AG04449 (cell line): ENCODE data around the gene ROS1.
"Not testable (repeated sequence)": the region's sequence is repeated elsewhere in the genome, so short reads cannot be mapped to it uniquely, and the experiment has no call there.

Experiments used
- CTCF ChIA-PET: fragments of 350-600 bp; formaldehyde crosslinking; extraction: SDS; loops from one replicate; lab custom pipeline; 2021; ENCODE audit warnings: antibody characterized with exemption; lab: Yijun Ruan, JAX
- POLR2A ChIA-PET: fragments of 400-600, 350-600 bp; formaldehyde crosslinking; extraction: SDS; loops from one replicate; lab custom pipeline; 2020; ENCODE audit warnings: antibody characterized with exemption, inconsistent platforms; lab: Yijun Ruan, JAX
- DNase-seq: peaks from one replicate; pipeline ENCODE4 v3.0.0-alpha.2; 2010; ENCODE audit warnings: low read depth, low spot score
- H3K4me3 ChIP-seq: 2 replicates; pipeline ENCODE4 v1.5.1; 2011; ENCODE audit warnings: low read depth, mild to moderate bottlenecking, control low read depth, low read length
- CTCF ChIP-seq: IDR thresholded peaks from one replicate; pipeline ENCODE4 v1.5.1; 2011; ENCODE audit warnings: mild to moderate bottlenecking, moderate library complexity, low read length, control low read depth, inconsistent platforms; ENCODE audit not compliant: insufficient read depth; ENCODE audit errors: missing control alignments

The ROS1 gene

GRCh38 chr6:117425431-117426153 lies at the start of gene ROS1:
Gene ROS1 (minus strand): TSS chr6:117425942. CDS start chr6:117425656, 286 bp downstream.
- H3K4me3 ChIP-seq = no peak within 1 kb of the TSS
- no peak for TF ChIP-seq CTCF
- CTCF ChIA-PET = interaction anchor here (0.8 to 1.3 kb wide), 5 partner anchors 11 to 248 kb away, joined by 3 to 4 read pairs (median 3); no protein-coding TSS in a partner anchor
- DNase-seq = no peak
- POLR2A ChIA-PET = no interaction called here

- TF ChIP-seq CTCF = no peak
- no peak for DNase-seq
- CTCF ChIA-PET = no interaction called here
- POLR2A ChIA-PET = no interaction called here
- no peak overlapping the region for H3K4me3 ChIP-seq
These were observed 47.7 kb upstream of the ROS1 start for GRCh38 chr6:117473401-117473800.

DNA sequence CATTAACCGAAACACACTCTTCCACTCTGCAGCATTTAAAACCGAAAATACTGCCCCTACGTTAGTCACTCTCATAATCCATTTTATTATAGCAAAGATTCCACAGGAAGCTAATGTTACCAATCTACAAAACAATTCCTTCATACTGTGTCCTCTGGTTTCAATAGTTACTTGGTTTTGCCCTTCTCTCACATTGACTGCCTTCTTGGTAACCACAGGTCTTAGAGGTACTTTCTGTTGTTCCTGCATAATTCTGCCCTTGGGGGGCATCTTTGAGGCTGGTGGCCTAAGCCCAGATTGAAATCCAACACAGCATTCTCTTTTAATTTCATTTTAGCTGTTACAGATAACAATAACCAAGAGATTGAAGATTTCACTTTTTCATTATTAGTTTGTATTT lies 46.9 kb upstream of the ROS1 start:
- POLR2A ChIA-PET = no interaction called here
- TF ChIP-seq CTCF = no peak
- H3K4me3 ChIP-seq = no peak overlapping the region
- CTCF ChIA-PET = interaction anchor here (1.1 to 1.6 kb wide), 2 partner anchors 10 to 23 kb away, joined by 3 to 7 read pairs; partner anchors contain the start of gene DCBLD1
- no peak for DNase-seq

GRCh38 chr6:117469791-117470190 lies 44.0 kb upstream of the ROS1 start:
- H3K4me3 ChIP-seq = no peak overlapping the region
- DNase-seq = no peak
- TF ChIP-seq CTCF = no peak
- ChIA-PET POLR2A (no interaction called here), CTCF (interaction anchor here (1.9 kb wide), 1 partner anchor 10 kb away, joined by 4 read pairs; no protein-coding TSS in a partner anchor)

DNA sequence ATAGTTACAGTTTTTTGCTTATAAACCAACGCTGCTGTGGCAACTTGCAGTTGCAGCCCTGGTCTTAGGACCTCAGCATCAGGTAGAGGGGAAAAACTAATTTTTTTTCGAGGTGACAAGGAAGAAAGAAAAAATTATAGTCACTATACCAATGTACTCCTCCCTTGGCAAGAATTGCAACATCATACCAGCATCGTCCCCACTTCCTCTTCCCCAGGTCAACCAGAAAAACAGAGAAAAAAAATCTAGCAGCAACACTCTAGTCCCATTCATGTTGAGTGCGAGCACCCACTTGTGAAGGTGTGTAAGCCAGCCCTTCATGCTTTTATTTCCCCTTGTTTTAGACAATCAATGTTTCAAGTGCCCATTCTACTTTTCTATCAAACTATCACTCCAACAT lies 43.6 kb upstream of the ROS1 start:
- TF ChIP-seq CTCF = no peak
- ChIA-PET CTCF (interaction anchor here (1.6 kb wide), 1 partner anchor 20 kb away, joined by 9 read pairs; no protein-coding TSS in a partner anchor), POLR2A (interaction anchor here (1.2 kb wide), 1 partner anchor 14 kb away, joined by 3 read pairs; no protein-coding TSS in a partner anchor)
- no peak for DNase-seq
- H3K4me3 ChIP-seq = no peak overlapping the region

DNA sequence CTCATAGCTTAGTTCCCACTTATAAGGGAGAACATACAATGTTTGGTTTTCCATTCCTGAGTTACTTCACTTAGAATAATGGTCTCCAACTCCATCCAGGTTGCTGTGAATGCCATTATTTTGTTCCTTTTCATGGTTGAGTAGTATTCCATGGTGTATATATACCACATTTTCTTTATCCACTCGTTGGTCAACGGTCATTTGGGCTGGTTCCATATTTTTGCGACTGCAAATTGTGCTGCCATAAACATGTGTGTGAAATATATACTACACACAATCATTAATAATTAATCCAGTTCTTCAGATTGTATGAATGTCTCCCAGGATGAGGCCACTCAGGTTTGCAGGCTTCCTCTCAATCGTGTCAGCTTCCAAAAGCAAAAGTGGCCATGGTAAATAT lies 42.8 kb upstream of the ROS1 start:
- POLR2A ChIA-PET = interaction anchor here (1.2 kb wide), 1 partner anchor 15 kb away, joined by 3 read pairs; no protein-coding TSS in a partner anchor
- H3K4me3 ChIP-seq, DNase-seq: not testable (repeated sequence)
- CTCF ChIA-PET = interaction anchor here (0.6 to 1.6 kb wide), 2 partner anchors 19 to 210 kb away, joined by 3 to 9 read pairs; no protein-coding TSS in a partner anchor
